Measurements from ENCODE around the gene FBXW10B.
"Not testable (repeated sequence)": the region's sequence is repeated elsewhere in the genome, so short reads cannot be mapped to it uniquely, and the experiment has no call there.

GRCh38 chr17:15654401-15654800 lies 34.9 kb upstream of the FBXW10B start:
- not testable (repeated sequence) for TF ChIP-seq EP300, POLR2AphosphoS5, CTCF (IDR thresholded peaks at IDR 0.05)

All from suprapubic skin (tissue), 4 donors.